GM12865 (cell line): Measurements from ENCODE around the gene HPF1.

ENCODE experiments used
- DNase-seq: peaks from one replicate; pipeline ENCODE4 v3.0.0; 2010; ENCODE audit warnings: low read depth
- H3K4me3 ChIP-seq: 2 replicates; pipeline ENCODE4 v1.5.1; 2011; ENCODE audit warnings: mild to moderate bottlenecking, low read depth, low read length, control low read depth
- CTCF ChIP-seq: IDR thresholded peaks from 2 replicates; pipeline ENCODE4 v1.5.1; 2011; ENCODE audit warnings: low read length, control low read depth, low read depth, inconsistent platforms; ENCODE audit not compliant: insufficient read depth; ENCODE audit errors: missing control alignments

Gene HPF1

GRCh38 chr4:169766741-169767140, 9.0 kb upstream of the HPF1 start:
- DNase-seq = no peak
- H3K4me3 ChIP-seq = no peak overlapping the region
- no peak for TF ChIP-seq CTCF

GRCh38 chr4:169765835-169766234, 8.1 kb upstream of the HPF1 start:
- TF ChIP-seq CTCF = no peak
- no peak overlapping the region for H3K4me3 ChIP-seq
- DNase-seq = no peak

GRCh38 chr4:169761846-169762245, 4.1 kb upstream of the HPF1 start:
- no peak for TF ChIP-seq CTCF
- no peak overlapping the region for H3K4me3 ChIP-seq
- DNase-seq = no peak

- H3K4me3 ChIP-seq = peak overlapping the region; percentile 80
- no peak for DNase-seq
- no peak for TF ChIP-seq CTCF
These were observed 738 bp upstream of the HPF1 start for GRCh38 chr4:169758401-169758962.

- TF ChIP-seq CTCF = no peak
- DNase-seq = peak; percentile 18
- peak overlapping the region; percentile 80 for H3K4me3 ChIP-seq
These were observed 671 bp downstream of the HPF1 start for GRCh38 chr4:169756971-169757574.

- H3K4me3 ChIP-seq = no peak overlapping the region
- no peak for TF ChIP-seq CTCF
- no peak for DNase-seq
These were observed 12.5 kb downstream of the HPF1 start for GRCh38 chr4:169745291-169745690.

- no peak for TF ChIP-seq CTCF
- DNase-seq = no peak
- H3K4me3 ChIP-seq = no peak overlapping the region
These were observed 13.1 kb downstream of the HPF1 start for GRCh38 chr4:169744601-169745000.
